GM19328 (cell line): ENCODE data around the gene MFNG.
"Not testable (repeated sequence)": the region's sequence is repeated elsewhere in the genome, so short reads cannot be mapped to it uniquely, and the experiment has no call there.

Experiments
- ATAC-seq: cut with Tn5 transposase; IDR thresholded peaks from one replicate; pipeline ENCODE4 v1.9.1; 2021; ENCODE audit warnings: mild to moderate bottlenecking, moderate library complexity; ENCODE audit not compliant: unreplicated experiment

The MFNG gene

DNA sequence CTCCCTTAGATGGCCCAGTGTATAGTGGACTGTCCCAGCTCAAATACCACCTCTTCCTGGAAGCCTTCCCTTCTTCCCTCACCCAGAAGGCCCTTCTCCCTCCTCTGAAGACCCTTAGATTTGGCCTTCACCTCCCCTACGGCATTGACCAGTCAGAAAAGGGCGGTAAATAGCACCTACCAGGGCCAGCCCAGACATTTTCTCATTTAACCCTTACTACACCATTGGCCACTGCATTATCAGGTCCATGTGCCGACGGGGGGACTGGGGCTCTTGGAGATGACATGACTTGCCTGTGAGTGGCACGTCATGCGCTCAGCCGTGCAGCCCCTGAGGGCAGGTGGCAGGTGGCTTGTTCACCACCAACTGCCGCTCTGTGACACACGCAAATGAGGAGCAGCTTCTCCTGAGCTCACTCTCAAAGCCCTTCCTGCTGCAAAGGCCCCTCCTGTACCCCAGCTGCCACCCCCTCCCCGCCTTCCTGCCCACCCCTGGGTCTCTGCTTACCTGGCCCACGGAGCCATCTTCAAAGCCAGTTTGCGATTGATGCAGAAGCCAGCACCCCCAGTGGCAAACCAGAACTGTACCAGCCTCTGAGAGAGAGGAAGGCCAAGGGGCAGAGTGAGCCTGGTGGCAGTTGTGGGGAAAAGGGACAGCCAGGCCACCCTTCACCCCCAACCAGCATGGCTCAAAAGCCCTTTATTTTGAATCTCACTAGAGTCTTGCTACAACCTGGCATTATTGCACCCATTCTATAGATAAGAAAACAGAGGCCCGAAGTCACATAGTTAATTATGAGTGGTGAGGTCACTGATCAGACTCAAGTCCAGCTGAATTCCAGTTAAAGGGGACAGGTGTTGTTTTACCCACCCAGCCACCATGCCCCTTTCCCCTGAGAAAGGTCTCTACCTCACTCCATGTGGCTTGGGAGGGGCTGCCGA, 9.5 kb downstream of the MFNG start:
- ATAC-seq = no peak

DNA sequence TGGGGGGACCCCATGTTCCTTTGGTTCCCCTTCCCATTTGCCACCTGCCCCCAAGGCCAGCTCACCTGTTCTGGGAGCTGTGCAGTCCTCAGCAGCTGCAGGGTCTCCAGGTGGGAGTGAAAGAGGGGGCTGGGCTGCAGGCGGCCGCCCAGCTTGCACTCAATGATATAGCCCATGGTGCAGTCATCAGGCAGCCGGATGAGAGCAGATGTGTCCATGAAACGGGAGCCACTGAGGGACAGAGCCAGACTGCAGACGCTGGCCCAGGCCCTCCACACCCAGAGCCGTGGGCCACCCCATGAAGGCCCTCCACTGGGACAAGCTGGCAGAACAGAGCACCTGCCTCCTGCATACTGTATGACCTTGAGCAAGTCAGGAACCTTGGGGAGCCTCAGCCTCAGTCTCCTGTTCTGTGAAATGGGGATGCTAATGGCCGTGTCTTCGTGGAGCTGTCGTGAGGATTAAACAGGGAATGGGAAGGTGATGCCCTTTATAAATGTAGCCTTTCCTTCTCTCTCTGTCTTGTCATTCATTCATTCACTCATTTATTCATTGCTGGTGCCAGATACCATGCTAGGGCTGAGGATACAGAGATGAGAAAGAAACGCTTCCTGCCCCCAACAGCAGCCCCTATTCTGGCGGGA, 11.6 kb downstream of the MFNG start:
- no peak for ATAC-seq

DNA sequence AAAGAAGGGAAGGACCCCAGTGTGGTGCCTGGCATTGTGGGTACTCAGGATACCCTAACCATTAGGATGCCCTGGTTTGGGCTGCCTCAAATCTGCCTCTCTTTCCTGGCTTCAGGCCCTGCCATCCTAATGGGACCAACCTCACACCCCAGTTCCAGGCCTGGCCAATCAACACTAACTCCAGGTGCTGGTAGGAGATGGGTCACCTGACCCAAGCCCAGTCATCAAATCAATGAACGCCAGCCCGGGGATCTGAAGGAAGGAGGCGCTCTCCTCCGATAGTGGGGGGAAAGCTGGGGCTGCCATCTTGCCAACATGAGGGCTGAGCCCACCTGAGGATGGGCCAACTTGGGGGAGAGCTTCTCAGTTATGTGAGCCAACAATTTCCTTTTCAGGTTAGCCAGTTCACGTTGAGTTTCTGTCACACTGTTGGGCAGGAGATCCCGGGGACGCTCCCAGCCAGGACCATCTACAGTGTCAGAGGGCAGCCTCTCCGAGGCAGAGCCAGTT, 12.7 kb downstream of the MFNG start:
- ATAC-seq = no peak

DNA sequence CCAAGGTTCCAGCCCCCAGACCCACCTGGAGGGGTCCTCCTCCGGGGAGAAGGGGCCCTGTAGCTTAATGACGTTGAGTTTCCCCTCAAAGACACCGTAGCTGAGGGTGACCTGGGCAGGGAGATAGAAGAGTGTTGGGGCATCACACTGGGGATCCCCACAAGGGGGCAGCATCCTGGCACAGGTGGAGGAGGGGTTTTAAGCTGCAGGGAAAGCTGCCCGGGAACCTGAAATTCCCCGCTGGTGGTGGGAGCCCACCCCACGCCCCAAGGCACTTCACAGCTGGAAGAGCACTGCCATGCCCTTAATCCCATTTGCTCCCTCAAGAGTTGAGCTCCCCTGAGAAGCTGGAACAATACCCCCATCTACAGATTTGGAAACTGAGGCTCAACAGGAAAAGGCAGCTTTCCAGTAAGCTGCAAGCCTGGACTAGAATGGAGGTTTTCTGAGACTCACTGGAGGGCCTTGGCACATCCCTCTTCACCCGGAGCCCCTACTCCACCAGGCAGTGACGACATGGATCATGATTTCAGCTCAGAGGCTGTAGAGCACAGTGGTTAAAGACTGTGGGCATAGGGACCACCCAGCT, 13.7 kb downstream of the MFNG start:
- no peak for ATAC-seq

GRCh38 chr22:37471727-37472417, 14.3 kb downstream of the MFNG start:
- ATAC-seq = no peak

DNA sequence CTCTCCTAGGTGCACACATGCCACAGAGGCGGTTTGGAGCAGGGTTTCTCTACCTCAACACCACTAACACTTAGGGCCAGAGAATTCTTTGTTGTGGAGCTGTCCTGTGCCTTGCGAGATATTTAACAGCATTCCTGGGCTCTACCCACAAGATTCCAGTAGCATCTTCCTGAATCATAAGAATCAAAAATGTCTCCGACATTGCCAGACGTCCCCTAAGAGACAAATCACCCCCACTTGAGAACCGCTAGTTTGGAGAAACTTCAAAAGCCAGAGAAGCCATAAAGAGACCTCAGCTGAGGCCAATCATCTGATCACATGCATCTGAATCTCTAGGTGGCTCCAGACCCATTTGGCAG, 16.1 kb downstream of the MFNG start:
- no peak for ATAC-seq

DNA sequence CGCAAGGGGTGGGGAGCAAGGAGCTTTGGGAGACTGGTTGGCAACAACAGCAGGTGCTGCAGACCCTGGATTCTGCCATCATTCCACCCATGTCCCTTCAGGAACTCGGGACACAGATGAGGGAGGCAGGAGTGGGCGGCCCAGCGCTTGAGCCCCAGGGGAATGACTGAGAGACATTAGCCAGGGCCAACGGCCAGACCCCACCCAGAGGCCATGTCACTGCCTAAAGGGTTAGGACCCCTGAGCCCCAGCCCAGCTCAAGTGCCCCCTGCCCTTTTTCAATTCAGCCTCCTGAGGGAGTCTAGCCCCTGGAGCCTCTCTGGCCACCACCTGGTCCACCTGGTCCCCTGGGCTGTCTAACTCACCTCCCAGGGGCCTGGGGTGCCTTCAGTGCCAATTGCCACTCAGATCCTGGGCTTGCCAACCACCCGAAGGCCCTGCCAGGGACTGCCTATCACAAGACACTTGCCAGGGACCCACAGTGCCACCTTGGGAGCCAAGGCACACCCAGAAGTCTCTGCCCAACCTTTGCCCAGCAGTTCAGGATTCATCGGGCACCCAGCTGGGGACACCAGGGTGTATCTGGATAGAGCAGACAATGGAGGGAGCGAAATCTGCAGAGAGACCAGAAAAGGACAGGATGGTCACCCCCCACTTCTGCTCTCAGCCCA, 16.6 kb downstream of the MFNG start:
- no peak for ATAC-seq

- not testable (repeated sequence) for ATAC-seq
Observed at GRCh38 chr22:37468201-37468695, 17.9 kb downstream of the MFNG start.

GRCh38 chr22:37467391-37467955, 18.7 kb downstream of the MFNG start:
- no peak for ATAC-seq

- ATAC-seq = no peak
Observed at GRCh38 chr22:37464181-37464580, 22.0 kb downstream of the MFNG start.

DNA sequence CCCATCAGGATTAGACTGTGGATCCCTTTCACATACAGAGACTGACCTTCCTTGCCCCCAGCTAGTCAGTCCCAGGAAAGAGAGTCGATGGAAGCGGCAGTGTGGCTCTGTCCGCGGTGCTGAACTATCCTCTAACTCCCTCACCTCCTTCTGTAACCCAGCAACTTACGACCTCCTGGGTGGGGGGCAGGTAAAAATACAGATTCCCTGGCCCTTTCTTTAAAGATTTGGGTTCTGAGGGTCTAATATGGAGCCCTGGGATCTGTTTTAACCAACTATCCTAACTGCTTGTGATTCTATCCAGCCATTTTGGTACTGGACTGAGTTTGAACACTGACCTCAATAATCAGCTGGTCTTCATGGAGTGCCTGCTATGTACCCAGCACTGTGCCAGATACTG, 23.2 kb downstream of the MFNG start:
- ATAC-seq = no peak

GRCh38 chr22:37462436-37462835, 23.7 kb downstream of the MFNG start:
- no peak for ATAC-seq

DNA sequence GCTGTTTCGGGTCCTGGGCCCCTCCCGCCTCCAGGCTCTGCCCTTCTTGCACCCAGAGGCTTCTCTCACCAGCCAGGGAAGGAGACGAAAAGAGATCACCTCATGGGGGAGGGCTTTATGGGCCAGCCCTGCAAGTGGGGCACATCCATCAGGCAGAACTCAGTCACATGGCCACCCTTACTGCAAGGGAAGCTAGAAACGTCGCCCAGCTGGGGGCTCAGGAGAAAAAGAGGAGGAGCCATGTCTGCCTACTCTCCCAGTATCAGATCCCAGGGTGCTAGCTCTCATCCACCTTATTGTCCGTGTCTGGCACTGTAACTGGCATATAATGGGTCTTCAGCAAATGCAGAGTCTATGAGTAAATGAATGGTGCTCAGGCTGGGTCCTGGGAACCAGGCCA, 24.2 kb downstream of the MFNG start:
- no peak for ATAC-seq

GRCh38 chr22:37460684-37461083, 25.5 kb downstream of the MFNG start:
- no peak for ATAC-seq

DNA sequence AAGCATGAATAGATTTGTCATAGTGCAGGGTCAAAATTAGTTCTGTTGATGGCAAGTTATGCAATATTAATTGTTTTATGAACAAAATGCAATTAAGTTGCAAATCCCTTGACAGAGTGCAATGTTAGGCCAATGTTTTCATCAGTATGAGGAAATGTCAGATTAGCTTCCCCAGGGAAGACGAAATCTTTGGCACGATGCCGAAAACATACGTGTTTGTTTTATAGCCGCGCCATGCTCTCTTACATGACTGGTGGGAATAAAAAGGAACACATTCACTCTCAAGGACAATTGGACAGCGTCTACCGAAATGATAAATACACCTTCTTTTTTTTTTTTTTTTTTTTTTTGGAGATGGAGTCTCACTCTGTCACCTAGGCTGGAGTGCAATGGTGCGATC, 27.0 kb downstream of the MFNG start:
- no peak for ATAC-seq

DNA sequence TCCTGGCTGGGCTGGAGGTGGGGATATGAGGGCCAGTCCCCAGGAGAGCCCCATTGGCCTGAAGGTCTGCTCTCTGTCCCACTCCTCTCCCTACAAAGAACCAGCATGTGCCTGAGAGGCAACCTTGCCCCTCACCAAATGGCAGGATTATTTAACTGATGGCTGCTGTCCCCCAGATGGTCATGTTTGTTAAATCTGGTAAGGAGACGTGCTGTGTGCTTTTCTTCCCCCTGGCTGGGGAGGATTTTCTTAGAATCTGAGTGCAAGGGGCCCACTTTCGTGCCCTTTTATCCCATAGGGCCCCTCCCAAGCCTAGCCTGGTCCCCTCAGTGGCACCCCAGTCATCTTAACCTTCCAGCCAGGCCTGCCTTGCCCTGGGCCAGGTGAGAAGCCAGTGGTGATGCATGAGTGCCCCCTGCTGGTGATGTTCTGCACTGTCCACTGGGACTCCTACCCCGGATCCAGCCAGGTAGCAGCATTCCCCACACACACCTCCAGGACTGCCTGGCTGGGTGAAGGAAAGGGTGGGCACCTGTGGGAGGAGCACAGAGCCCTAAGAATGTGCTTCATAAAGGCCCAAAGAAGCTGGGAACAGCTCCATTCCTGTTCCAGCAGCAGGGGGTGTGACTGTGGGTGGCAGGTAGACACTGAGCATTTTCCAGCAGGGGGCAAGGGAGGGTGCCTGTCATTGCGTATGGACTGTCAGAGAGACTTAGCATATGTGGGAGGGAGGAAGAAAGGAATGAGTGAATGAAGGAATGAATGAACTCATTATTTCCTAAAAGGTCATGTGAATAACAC, 28.9 kb downstream of the MFNG start:
- no peak for ATAC-seq

DNA sequence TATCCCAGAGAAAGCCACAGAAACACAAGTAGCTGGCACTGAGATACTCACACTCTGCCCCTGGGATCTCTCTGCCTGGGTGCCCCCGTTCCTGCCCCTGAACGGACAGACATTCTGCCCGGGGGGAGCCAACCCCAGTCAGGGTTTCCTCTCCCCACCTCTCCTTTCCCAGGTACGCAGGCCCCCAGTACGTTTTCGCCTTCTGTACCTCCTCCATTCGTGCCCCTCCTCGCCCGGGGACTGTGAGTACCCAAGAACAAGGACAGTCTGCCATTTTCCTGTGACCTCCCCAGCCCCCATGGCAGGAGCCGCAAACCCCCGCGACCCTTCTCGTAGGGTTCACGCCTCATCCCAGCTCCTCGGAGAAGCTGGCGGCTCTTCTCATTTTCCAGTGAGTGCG, 29.8 kb downstream of the MFNG start:
- ATAC-seq = no peak

DNA sequence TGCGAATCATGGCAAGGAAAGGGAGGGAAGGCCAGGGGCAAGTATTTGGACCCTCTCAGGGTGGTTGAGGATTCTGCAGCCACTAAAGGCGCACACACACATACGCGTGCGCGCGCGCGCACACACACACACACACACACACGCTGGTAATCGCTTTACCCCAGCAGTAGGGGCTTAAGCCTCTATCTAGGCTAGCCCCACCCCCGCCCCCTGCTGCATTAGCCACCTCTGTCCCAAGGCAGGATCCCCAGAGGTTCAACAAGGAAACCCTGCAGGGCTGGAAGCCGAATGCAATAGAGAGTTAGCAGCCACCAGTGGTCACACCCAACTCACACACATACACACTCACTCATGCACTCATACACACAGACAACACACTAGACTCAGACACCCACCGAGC, 30.3 kb downstream of the MFNG start:
- no peak for ATAC-seq
